SK-N-SH (cell line): ENCODE data around the gene METTL25B. TPM values are rescaled to one million over a fixed set of nuclear protein-coding genes. Genes with fewer than 3 reads are reported as not detected.
A peak's percentile ranks its signal among the peaks of the same experiment; 100 is the strongest.

Experiments
- CTCF ChIA-PET: fragments of 300-600, 350-600 bp; formaldehyde crosslinking; extraction: SDS; loops from one replicate; lab custom pipeline; 2021; lab: Yijun Ruan, JAX
- POLR2A ChIA-PET: fragments of 350-600 bp; sonication (Branson Sonifier 250); formaldehyde crosslinking; extraction: SDS; loops from one replicate; lab custom pipeline; 2020; ENCODE audit warnings: antibody characterized with exemption, inconsistent platforms; lab: Yijun Ruan, JAX
- DNase-seq: peaks from one replicate; pipeline ENCODE4 v3.0.0; 2012
- H2AFZ ChIP-seq: fragments of 200-600 bp; sonication (generic); 2 replicates; pipeline ENCODE4 v1.8.1; 2016; ENCODE audit warnings: antibody characterized with exemption, mild to moderate bottlenecking, low read depth
- H3F3A ChIP-seq: fragments of 200-600 bp; sonication (generic); replicated peaks from 2 replicates; pipeline ENCODE3; 2016; ENCODE audit warnings: antibody characterized with exemption, mild to moderate bottlenecking; ENCODE audit not compliant: insufficient read depth
- H3K27ac ChIP-seq, 2 experiments: fragments of 200-500 bp in 1 of 2; fragments of 200-600 bp in 1 of 2; sonication (Bioruptor generic) in 1 of 2; sonication (generic), shearing (Covaris generic) in 1 of 2; 2 replicates each; pipeline versions ENCODE4 v1.5.1 to v1.6.1; 2014 to 2016; ENCODE audit warnings: low read depth in 2 of 2, inconsistent platforms in 1 of 2, low read length in 1 of 2, mild to moderate bottlenecking in 1 of 2, mixed read lengths in 1 of 2
- H3K27me3 ChIP-seq: fragments of 200-600 bp; sonication (generic), shearing (Covaris generic); 2 replicates; pipeline ENCODE4 v1.6.1; 2016; ENCODE audit warnings: mixed run types; ENCODE audit not compliant: insufficient read depth
- H3K36me3 ChIP-seq, 2 experiments: fragments of 200-500 bp in 1 of 2; fragments of 200-600 bp in 1 of 2; sonication (Bioruptor generic) in 1 of 2; sonication (generic) in 1 of 2; replicated peaks in 1 of 2; 2 replicates each; pipeline versions ENCODE3 to v1.5.1; 2014 to 2016; ENCODE audit warnings: low read length in 1 of 2, mild to moderate bottlenecking in 1 of 2; ENCODE audit not compliant: insufficient read depth in 2 of 2, control insufficient read depth in 1 of 2
- H3K4me1 ChIP-seq, 2 experiments: fragments of 200-500 bp in 1 of 2; fragments of 200-600 bp in 1 of 2; sonication (Bioruptor generic) in 1 of 2; sonication (generic), shearing (Covaris generic) in 1 of 2; 2 replicates each; pipeline versions ENCODE4 v1.5.1 to v1.6.1; 2014 to 2016; ENCODE audit warnings: low read depth in 1 of 2, low read length in 1 of 2, mixed run types in 1 of 2; ENCODE audit not compliant: insufficient read depth in 2 of 2, control insufficient read depth in 1 of 2
- H3K4me2 ChIP-seq: fragments of 200-600 bp; sonication (generic), shearing (Covaris generic); 2 replicates; pipeline ENCODE4 v1.6.1; 2017; ENCODE audit warnings: mixed run types
- H3K4me3 ChIP-seq, 2 experiments: fragments of 200-500 bp in 1 of 2; fragments of 200-600 bp in 1 of 2; sonication (Bioruptor generic) in 1 of 2; sonication (generic), shearing (Covaris generic) in 1 of 2; 2 replicates each; pipeline versions ENCODE4 v1.5.1 to v1.8.1; 2014 to 2016; ENCODE audit warnings: low read depth in 2 of 2, inconsistent platforms in 1 of 2, low read length in 1 of 2, mild to moderate bottlenecking in 1 of 2, mixed read lengths in 1 of 2, moderate library complexity in 1 of 2
- H3K79me2 ChIP-seq: fragments of 200-600 bp; sonication (generic); 2 replicates; pipeline ENCODE4 v1.8.1; 2017; ENCODE audit warnings: mild to moderate bottlenecking; ENCODE audit not compliant: insufficient read depth
- H3K9ac ChIP-seq: fragments of 200-600 bp; sonication (generic); 2 replicates; pipeline ENCODE4 v1.6.1; 2017; ENCODE audit warnings: mixed run types
- H3K9me2 ChIP-seq: fragments of 200-600 bp; sonication (generic); 2 replicates; pipeline ENCODE4 v1.6.1; 2017; ENCODE audit warnings: mixed run types
- H3K9me3 ChIP-seq: fragments of 200-600 bp; sonication (generic); 2 replicates; pipeline ENCODE4 v1.6.1; 2017; ENCODE audit warnings: mixed run types, mild to moderate bottlenecking, moderate library complexity
- H4K20me1 ChIP-seq: fragments of 200-600 bp; sonication (generic); 2 replicates; pipeline ENCODE4 v1.6.1; 2017; ENCODE audit warnings: mild to moderate bottlenecking, mixed run types; ENCODE audit not compliant: insufficient read depth
- FOXJ3 ChIP-seq: sonication (generic); formaldehyde crosslinking; IDR thresholded peaks from 2 replicates; pipeline ENCODE4 v1.5.1; 2020; ENCODE audit warnings: mild to moderate bottlenecking, missing genetic modification reagents
- FOXM1 ChIP-seq: IDR thresholded peaks from 2 replicates; pipeline ENCODE4 v1.4.0; 2012; ENCODE audit warnings: low read depth, mild to moderate bottlenecking
- MEF2A ChIP-seq: IDR thresholded peaks from 2 replicates; pipeline ENCODE4 v1.4.0; 2012; ENCODE audit warnings: low read depth, borderline replicate concordance
- MXI1 ChIP-seq: IDR thresholded peaks from 2 replicates; pipeline ENCODE4 v1.6.1; 2012; ENCODE audit warnings: mild to moderate bottlenecking, low read depth, low read length, improper control_type of control experiment
- NFIC ChIP-seq: IDR thresholded peaks from 2 replicates; pipeline ENCODE4 v1.4.0; 2012; ENCODE audit warnings: borderline replicate concordance
- SIN3A ChIP-seq: IDR thresholded peaks from 2 replicates; pipeline ENCODE4 v1.6.1; 2012; ENCODE audit warnings: low read depth, mild to moderate bottlenecking, low read length, moderate library complexity, borderline replicate concordance
- SMC3 ChIP-seq: IDR thresholded peaks from 2 replicates; pipeline ENCODE4 v1.6.1; 2012; ENCODE audit warnings: low read depth, low read length, improper control_type of control experiment
- TEAD4 ChIP-seq: IDR thresholded peaks from 2 replicates; pipeline ENCODE4 v1.4.0; 2012; ENCODE audit warnings: mild to moderate bottlenecking, borderline replicate concordance; ENCODE audit not compliant: insufficient read depth
- WGBS: methylation state at CpG from one replicate; pipeline ENCODE4 v1.1.6; 2017; ENCODE audit warnings: low lambda C conversion rate; 5-methylcytosine and 5-hydroxymethylcytosine counted together
- polyA plus RNA-seq, 3 experiments: library from polyadenylated mRNA; depleted of rRNA; stranded (reverse); fragments of >200 nt; gene quantifications; 2 replicates each; pipeline ENCODE4 v1.2.3, GENCODE V29; 2012
- TF ChIP-seq, protein P1 (sequence below): fragments of 150-350 bp; IDR thresholded peaks from 2 replicates; pipeline ENCODE4 v1.6.1; 2016; ENCODE audit warnings: mild to moderate bottlenecking, low read depth, low read length
- TF ChIP-seq, protein P2 (sequence below): IDR thresholded peaks from 2 replicates; pipeline ENCODE4 v1.4.0; 2012; ENCODE audit warnings: low read depth, borderline replicate concordance

METTL25B gene
- polyA plus RNA-seq, 1 of the 3 experiments (the other 2 are of a cell fraction) = 20.1 TPM

DNA sequence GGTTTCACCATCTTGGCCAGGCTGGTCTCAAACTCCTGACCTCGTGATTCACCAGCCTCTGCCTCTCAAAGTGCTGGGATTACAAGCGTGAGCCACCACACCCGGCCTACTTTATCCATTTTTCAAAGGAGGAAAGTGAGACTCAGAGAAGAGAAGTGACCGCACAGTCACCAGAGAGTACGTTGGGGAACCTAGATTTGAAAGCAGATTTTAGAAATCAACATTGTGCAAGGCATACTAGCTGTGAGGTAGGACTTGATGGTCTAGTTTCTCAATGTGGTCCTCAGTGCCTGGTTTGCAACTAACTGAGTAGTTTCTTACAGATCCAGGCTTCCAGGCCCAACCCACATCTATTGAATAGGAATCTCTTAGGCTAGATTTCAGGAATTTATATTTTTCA is 37.4 kb downstream of the METTL25B start (continued):
- TF ChIP-seq, protein P1, sequence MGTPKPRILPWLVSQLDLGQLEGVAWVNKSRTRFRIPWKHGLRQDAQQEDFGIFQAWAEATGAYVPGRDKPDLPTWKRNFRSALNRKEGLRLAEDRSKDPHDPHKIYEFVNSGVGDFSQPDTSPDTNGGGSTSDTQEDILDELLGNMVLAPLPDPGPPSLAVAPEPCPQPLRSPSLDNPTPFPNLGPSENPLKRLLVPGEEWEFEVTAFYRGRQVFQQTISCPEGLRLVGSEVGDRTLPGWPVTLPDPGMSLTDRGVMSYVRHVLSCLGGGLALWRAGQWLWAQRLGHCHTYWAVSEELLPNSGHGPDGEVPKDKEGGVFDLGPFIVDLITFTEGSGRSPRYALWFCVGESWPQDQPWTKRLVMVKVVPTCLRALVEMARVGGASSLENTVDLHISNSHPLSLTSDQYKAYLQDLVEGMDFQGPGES = no peak
- TF ChIP-seq TEAD4 (no peak), MXI1 (no peak), FOXM1 (no peak)
- TF ChIP-seq, protein P2, sequence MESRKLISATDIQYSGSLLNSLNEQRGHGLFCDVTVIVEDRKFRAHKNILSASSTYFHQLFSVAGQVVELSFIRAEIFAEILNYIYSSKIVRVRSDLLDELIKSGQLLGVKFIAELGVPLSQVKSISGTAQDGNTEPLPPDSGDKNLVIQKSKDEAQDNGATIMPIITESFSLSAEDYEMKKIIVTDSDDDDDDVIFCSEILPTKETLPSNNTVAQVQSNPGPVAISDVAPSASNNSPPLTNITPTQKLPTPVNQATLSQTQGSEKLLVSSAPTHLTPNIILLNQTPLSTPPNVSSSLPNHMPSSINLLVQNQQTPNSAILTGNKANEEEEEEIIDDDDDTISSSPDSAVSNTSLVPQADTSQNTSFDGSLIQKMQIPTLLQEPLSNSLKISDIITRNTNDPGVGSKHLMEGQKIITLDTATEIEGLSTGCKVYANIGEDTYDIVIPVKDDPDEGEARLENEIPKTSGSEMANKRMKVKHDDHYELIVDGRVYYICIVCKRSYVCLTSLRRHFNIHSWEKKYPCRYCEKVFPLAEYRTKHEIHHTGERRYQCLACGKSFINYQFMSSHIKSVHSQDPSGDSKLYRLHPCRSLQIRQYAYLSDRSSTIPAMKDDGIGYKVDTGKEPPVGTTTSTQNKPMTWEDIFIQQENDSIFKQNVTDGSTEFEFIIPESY = no peak

DNA sequence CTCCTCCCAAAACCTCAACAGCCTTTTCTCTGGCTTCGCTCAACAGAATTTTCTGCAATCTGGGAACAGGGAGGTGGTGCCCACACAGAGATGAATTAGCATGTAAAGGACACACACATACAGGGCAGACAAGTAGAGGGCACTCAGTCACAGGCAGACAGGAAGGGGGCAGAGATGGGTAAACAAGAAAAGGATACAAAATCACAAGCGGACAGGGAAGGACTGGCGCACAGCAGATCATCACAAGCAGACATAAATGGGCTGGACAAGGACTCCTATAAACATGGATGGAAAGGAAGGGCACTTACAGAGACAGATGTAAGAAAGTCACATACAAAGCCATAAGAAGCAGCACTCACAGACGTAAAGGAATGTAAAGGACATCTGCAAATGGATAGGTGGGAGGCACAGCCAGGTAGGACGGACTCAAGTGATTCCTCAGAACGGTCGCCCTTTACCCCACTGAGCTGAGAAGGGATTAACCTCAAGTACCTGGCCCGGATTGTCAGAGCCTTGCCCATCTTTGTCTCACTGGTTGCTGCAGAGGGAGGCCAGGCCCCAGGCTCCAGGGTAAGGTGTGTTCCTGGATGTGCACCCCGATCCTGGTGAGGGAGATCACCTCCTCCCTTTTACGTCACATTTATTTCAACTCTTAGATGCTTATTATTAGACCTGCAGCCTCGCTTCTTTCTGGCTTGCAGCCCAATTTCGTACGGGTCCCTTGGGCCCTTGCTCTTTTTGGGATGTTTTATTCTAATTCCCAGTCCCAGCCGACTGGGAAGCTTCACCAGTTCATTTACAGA is 38.2 kb downstream of the METTL25B start:
- Histone ChIP-seq H3K4me2 (peak overlapping the region; percentile 83), H3K36me3 (peaks cover 15 to 16% of the 10 kb centered on the region in 2 experiments)
- CTCF ChIA-PET = interaction anchor here (0.7 to 9.5 kb wide), 16 partner anchors 15 to 409 kb away, joined by 3 to 64 read pairs (median 4); partner anchors contain the start of genes HDGF, INSRR, METTL25B and MRPL24
- TF ChIP-seq NFIC (no peak), SMC3 (peak; percentile 3; the same call in 1 of the 2 replicates), SIN3A (0 out of 2 replicates have a peak, but pooled peaks have one; percentile 4), MEF2A (no peak), FOXJ3 (no peak)
- TF ChIP-seq, all 33 proteins: peak for 2
- Histone ChIP-seq H3K79me2 (peaks cover 54% of the 10 kb centered on the region), H3K4me1 (peaks cover 20 to 21% of the 10 kb centered on the region in 2 experiments; a peak in 3 of 4 replicates), H3K9ac (peak overlapping the region; percentile 82), H3K9me3 (no peaks in the 10 kb centered on the region), H4K20me1 (peaks cover 9% of the 10 kb centered on the region; the same call in 1 of the 2 replicates), H3K4me3 (peak overlapping the region; percentile 63 to 75), H3F3A (no peaks in the 10 kb centered on the region), H3K27ac (peak overlapping the region; percentile 71 to 88), H3K27me3 (no peaks in the 10 kb centered on the region), H3K9me2 (no peaks in the 10 kb centered on the region), H2AFZ (peak overlapping the region; percentile 85)
- WGBS = 14% methylated on average over 13 of the region's 14 CpGs
- peak; percentile 47 for DNase-seq
- POLR2A ChIA-PET = interaction anchor here (0.7 to 3.9 kb wide), 9 partner anchors 10 to 94 kb away, joined by 3 to 27 read pairs (median 4); partner anchors contain the start of genes HDGF, ISG20L2, METTL25B and MRPL24
